GM23338 (cell line): ENCODE measurements around the gene DMRTB1. TPM values are rescaled to one million over a fixed set of nuclear protein-coding genes. Genes with fewer than 3 reads are reported as not detected.

Experiments
- ATAC-seq: fragments of 200-7000 bp; cut with Tn5 transposase; 3 replicates; pipeline ENCODE4 v1.9.1; 2020
- DNase-seq: peaks from one replicate; pipeline ENCODE4 v3.0.0-alpha.2; 2015; ENCODE audit warnings: low spot score
- H2AFZ ChIP-seq: fragments of 200-600 bp; sonication (generic); 2 replicates; pipeline ENCODE4 v1.8.0; 2016; ENCODE audit warnings: antibody characterized with exemption, mild to moderate bottlenecking, moderate library complexity
- H3F3A ChIP-seq: fragments of 200-600 bp; sonication (generic); replicated peaks from 2 replicates; pipeline ENCODE4 v1.8.0; 2017; ENCODE audit warnings: antibody characterized with exemption, mixed run types, low read depth
- H3K27ac ChIP-seq: fragments of 200-600 bp; sonication (generic); 2 replicates; pipeline ENCODE4 v1.6.1; 2016; ENCODE audit warnings: low read depth
- H3K27me3 ChIP-seq: fragments of 200-600 bp; sonication (generic); 2 replicates; pipeline ENCODE4 v1.8.0; 2016; ENCODE audit warnings: mild to moderate bottlenecking, mixed run types, moderate library complexity; ENCODE audit not compliant: insufficient read depth
- H3K36me3 ChIP-seq: fragments of 200-600 bp; sonication (generic); 2 replicates; pipeline ENCODE4 v1.8.0; 2016; ENCODE audit warnings: mild to moderate bottlenecking; ENCODE audit not compliant: insufficient read depth
- H3K4me1 ChIP-seq: fragments of 200-600 bp; sonication (generic); 2 replicates; pipeline ENCODE4 v1.8.0; 2016; ENCODE audit warnings: mild to moderate bottlenecking, moderate library complexity; ENCODE audit not compliant: insufficient read depth
- H3K4me2 ChIP-seq: fragments of 200-600 bp; sonication (generic); 2 replicates; pipeline ENCODE4 v1.7.1; 2017; ENCODE audit warnings: mixed run types
- H3K4me3 ChIP-seq: fragments of 200-600 bp; sonication (generic); 2 replicates; pipeline ENCODE4 v1.6.1; 2016; ENCODE audit warnings: mixed run types
- H3K79me2 ChIP-seq: fragments of 200-600 bp; sonication (generic); replicated peaks from 2 replicates; pipeline ENCODE4 v1.8.0; 2017; ENCODE audit warnings: mild to moderate bottlenecking; ENCODE audit not compliant: insufficient read depth
- H3K9me2 ChIP-seq: fragments of 200-600 bp; sonication (generic); 2 replicates; pipeline ENCODE4 v1.8.0; 2017; ENCODE audit not compliant: insufficient read depth
- H4K20me1 ChIP-seq: fragments of 200-600 bp; sonication (generic); replicated peaks from 2 replicates; pipeline ENCODE4 v1.8.0; 2017; ENCODE audit warnings: mild to moderate bottlenecking; ENCODE audit not compliant: insufficient read depth
- H3K27ac Mint-ChIP-seq: 2 replicates; pipeline ENCODE4 v1.8.0; 2020; ENCODE audit warnings: inconsistent platforms, mild to moderate bottlenecking, moderate library complexity, mixed read lengths
- H3K27me3 Mint-ChIP-seq: 3 replicates; pipeline ENCODE4 v1.8.0; 2022; ENCODE audit warnings: low read depth, mild to moderate bottlenecking, moderate library complexity, mixed read lengths, inconsistent platforms; ENCODE audit not compliant: insufficient read depth, poor library complexity
- H3K36me3 Mint-ChIP-seq: 3 replicates; pipeline ENCODE4 v1.8.0; 2021; ENCODE audit warnings: low read depth, mild to moderate bottlenecking, inconsistent platforms, moderate library complexity, mixed read lengths
- H3K4me1 Mint-ChIP-seq: 3 replicates; pipeline ENCODE4 v1.8.0; 2020; ENCODE audit warnings: mild to moderate bottlenecking, inconsistent platforms, mixed read lengths
- H3K4me3 Mint-ChIP-seq: 3 replicates; pipeline ENCODE4 v1.8.0; 2021; ENCODE audit warnings: moderate library complexity, mild to moderate bottlenecking, inconsistent platforms, mixed read lengths
- H3K9me3 Mint-ChIP-seq: 3 replicates; pipeline ENCODE4 v1.8.0; 2020; ENCODE audit warnings: moderate library complexity, mild to moderate bottlenecking, inconsistent platforms, mixed read lengths
- CREB1 ChIP-seq: fragments of 250-450 bp; sonication (Bioruptor Pico); IDR thresholded peaks from 2 replicates; pipeline ENCODE4 v1.5.0; 2020; ENCODE audit warnings: low read depth, mild to moderate bottlenecking, moderate library complexity
- EZH2 ChIP-seq: fragments of 200-600 bp; sonication (generic); IDR thresholded peaks from one replicate; pipeline ENCODE4 v1.8.0; 2017; ENCODE audit warnings: antibody characterized with exemption, mild to moderate bottlenecking, low read depth; ENCODE audit not compliant: unreplicated experiment
- JUNB ChIP-seq: IDR thresholded peaks from one replicate; pipeline ENCODE4 v1.6.1; 2016; ENCODE audit warnings: antibody characterized with exemption; ENCODE audit not compliant: unreplicated experiment
- NANOG ChIP-seq: IDR thresholded peaks from 2 replicates; pipeline ENCODE4 v1.6.1; 2016; ENCODE audit warnings: antibody characterized with exemption, borderline replicate concordance
- POLR2AphosphoS5 ChIP-seq: IDR thresholded peaks from 2 replicates; pipeline ENCODE4 v1.6.1; 2016; ENCODE audit warnings: antibody characterized with exemption, low read depth
- STAT1 ChIP-seq: IDR thresholded peaks from one replicate; pipeline ENCODE4 v1.6.1; 2016; ENCODE audit warnings: antibody characterized with exemption; ENCODE audit not compliant: unreplicated experiment
- polyA plus RNA-seq: library from polyadenylated mRNA; unstranded; fragments of >200 nt; fragmentation: Nextera tagmentation; extraction: Ambion mirVana; gene quantifications from 2 replicates; pipeline ENCODE4 v1.2.1, GENCODE V29; 2016
- total RNA-seq: library from RNA; depleted of rRNA; stranded (reverse); fragments of >200 nt; shearing (Covaris generic); gene quantifications from 2 replicates; pipeline ENCODE4 v1.2.3, GENCODE V29; 2014
- TF ChIP-seq, protein P1 (sequence below): IDR thresholded peaks from 2 replicates; pipeline ENCODE4 v1.6.1; 2016; ENCODE audit warnings: antibody characterized with exemption
- TF ChIP-seq, protein P2 (sequence below): IDR thresholded peaks from one replicate; pipeline ENCODE4 v1.6.1; 2018; ENCODE audit warnings: antibody characterized with exemption; ENCODE audit not compliant: unreplicated experiment
- TF ChIP-seq, protein P3 (sequence below): fragments of 250-450 bp; sonication (Bioruptor Pico); IDR thresholded peaks from 2 replicates; pipeline ENCODE4 v1.5.0; 2020; ENCODE audit warnings: mild to moderate bottlenecking, moderate library complexity
- TF ChIP-seq, protein P4 (sequence below), 2 experiments: fragments of 200-600 bp in 1 of 2; sonication (generic) in 1 of 2; conservative IDR thresholded peaks; 2 replicates each; pipeline versions ENCODE4 v1.5.1 to v1.6.1; 2016 to 2017; ENCODE audit warnings: antibody characterized with exemption in 2 of 2, low read depth in 2 of 2, mild to moderate bottlenecking in 2 of 2, moderate library complexity in 1 of 2

Gene DMRTB1
- total and polyA plus RNA-seq, 2 experiments from 2014 or later = 0.27 to 1.2 TPM

DNA sequence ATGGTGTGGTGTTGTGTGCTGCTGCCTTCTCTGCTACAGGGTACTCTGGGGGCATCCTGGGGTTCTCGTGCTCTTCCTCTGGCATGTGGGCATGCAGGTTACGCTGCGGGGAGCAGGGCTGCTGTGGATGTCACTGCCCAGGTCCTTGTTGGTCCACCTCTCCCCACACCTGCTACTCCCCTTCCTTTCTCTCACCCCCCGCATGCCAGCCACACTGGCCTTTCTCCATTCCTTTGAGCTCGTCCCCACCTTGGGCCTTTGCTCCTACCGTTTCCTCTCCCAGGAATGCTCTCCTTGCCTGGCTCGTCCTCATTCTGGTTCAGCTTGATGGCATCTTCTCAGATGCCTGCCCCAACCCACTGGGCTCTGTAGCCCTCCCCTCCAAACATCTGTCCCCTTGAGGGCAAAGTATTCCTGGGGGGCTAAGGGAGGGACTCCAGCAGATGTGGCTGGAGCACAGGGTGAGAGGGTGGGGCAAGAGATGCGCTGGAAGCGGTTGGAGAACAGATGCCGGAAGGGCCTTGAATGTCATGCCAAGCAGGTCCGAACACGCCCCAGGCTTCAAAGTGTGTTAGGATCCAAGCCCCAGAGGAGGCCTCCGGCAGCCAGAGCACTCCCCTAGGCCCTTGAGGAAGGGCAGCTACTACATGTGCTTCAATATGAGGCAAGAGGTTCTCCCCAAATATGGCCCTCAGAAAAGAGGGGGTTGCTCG lies 23.4 kb downstream of the DMRTB1 start:
- H3K27me3 ChIP-seq = no peaks in the 10 kb centered on the region
- peaks cover 32% of the 10 kb centered on the region for H3K27me3 Mint-ChIP-seq
- H3K4me1 Mint-ChIP-seq = peaks cover 26% of the 10 kb centered on the region
- DNase-seq (no peak), ATAC-seq (no peak)
- H3K27ac ChIP-seq = no peak overlapping the region
- no peaks in the 10 kb centered on the region for H3K79me2 ChIP-seq
- H3K4me2 ChIP-seq = no peak overlapping the region
- no peaks in the 10 kb centered on the region for H4K20me1 ChIP-seq
- H3F3A ChIP-seq = 0 out of 2 replicates have a peak, but pooled peaks cover 3% of the 10 kb centered on the region
- no peak overlapping the region for H3K4me3 Mint-ChIP-seq
- TF ChIP-seq, protein P1, sequence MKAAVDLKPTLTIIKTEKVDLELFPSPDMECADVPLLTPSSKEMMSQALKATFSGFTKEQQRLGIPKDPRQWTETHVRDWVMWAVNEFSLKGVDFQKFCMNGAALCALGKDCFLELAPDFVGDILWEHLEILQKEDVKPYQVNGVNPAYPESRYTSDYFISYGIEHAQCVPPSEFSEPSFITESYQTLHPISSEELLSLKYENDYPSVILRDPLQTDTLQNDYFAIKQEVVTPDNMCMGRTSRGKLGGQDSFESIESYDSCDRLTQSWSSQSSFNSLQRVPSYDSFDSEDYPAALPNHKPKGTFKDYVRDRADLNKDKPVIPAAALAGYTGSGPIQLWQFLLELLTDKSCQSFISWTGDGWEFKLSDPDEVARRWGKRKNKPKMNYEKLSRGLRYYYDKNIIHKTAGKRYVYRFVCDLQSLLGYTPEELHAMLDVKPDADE = no peak
- TF ChIP-seq CREB1 (CRISPR knock-in tag) (no peak), POLR2AphosphoS5 (no peak), JUNB (no peak), EZH2 (no peak), STAT1 (no peak), NANOG (no peak)
- TF ChIP-seq, protein P2, sequence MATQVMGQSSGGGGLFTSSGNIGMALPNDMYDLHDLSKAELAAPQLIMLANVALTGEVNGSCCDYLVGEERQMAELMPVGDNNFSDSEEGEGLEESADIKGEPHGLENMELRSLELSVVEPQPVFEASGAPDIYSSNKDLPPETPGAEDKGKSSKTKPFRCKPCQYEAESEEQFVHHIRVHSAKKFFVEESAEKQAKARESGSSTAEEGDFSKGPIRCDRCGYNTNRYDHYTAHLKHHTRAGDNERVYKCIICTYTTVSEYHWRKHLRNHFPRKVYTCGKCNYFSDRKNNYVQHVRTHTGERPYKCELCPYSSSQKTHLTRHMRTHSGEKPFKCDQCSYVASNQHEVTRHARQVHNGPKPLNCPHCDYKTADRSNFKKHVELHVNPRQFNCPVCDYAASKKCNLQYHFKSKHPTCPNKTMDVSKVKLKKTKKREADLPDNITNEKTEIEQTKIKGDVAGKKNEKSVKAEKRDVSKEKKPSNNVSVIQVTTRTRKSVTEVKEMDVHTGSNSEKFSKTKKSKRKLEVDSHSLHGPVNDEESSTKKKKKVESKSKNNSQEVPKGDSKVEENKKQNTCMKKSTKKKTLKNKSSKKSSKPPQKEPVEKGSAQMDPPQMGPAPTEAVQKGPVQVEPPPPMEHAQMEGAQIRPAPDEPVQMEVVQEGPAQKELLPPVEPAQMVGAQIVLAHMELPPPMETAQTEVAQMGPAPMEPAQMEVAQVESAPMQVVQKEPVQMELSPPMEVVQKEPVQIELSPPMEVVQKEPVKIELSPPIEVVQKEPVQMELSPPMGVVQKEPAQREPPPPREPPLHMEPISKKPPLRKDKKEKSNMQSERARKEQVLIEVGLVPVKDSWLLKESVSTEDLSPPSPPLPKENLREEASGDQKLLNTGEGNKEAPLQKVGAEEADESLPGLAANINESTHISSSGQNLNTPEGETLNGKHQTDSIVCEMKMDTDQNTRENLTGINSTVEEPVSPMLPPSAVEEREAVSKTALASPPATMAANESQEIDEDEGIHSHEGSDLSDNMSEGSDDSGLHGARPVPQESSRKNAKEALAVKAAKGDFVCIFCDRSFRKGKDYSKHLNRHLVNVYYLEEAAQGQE = no peak
- TF ChIP-seq, protein P3, sequence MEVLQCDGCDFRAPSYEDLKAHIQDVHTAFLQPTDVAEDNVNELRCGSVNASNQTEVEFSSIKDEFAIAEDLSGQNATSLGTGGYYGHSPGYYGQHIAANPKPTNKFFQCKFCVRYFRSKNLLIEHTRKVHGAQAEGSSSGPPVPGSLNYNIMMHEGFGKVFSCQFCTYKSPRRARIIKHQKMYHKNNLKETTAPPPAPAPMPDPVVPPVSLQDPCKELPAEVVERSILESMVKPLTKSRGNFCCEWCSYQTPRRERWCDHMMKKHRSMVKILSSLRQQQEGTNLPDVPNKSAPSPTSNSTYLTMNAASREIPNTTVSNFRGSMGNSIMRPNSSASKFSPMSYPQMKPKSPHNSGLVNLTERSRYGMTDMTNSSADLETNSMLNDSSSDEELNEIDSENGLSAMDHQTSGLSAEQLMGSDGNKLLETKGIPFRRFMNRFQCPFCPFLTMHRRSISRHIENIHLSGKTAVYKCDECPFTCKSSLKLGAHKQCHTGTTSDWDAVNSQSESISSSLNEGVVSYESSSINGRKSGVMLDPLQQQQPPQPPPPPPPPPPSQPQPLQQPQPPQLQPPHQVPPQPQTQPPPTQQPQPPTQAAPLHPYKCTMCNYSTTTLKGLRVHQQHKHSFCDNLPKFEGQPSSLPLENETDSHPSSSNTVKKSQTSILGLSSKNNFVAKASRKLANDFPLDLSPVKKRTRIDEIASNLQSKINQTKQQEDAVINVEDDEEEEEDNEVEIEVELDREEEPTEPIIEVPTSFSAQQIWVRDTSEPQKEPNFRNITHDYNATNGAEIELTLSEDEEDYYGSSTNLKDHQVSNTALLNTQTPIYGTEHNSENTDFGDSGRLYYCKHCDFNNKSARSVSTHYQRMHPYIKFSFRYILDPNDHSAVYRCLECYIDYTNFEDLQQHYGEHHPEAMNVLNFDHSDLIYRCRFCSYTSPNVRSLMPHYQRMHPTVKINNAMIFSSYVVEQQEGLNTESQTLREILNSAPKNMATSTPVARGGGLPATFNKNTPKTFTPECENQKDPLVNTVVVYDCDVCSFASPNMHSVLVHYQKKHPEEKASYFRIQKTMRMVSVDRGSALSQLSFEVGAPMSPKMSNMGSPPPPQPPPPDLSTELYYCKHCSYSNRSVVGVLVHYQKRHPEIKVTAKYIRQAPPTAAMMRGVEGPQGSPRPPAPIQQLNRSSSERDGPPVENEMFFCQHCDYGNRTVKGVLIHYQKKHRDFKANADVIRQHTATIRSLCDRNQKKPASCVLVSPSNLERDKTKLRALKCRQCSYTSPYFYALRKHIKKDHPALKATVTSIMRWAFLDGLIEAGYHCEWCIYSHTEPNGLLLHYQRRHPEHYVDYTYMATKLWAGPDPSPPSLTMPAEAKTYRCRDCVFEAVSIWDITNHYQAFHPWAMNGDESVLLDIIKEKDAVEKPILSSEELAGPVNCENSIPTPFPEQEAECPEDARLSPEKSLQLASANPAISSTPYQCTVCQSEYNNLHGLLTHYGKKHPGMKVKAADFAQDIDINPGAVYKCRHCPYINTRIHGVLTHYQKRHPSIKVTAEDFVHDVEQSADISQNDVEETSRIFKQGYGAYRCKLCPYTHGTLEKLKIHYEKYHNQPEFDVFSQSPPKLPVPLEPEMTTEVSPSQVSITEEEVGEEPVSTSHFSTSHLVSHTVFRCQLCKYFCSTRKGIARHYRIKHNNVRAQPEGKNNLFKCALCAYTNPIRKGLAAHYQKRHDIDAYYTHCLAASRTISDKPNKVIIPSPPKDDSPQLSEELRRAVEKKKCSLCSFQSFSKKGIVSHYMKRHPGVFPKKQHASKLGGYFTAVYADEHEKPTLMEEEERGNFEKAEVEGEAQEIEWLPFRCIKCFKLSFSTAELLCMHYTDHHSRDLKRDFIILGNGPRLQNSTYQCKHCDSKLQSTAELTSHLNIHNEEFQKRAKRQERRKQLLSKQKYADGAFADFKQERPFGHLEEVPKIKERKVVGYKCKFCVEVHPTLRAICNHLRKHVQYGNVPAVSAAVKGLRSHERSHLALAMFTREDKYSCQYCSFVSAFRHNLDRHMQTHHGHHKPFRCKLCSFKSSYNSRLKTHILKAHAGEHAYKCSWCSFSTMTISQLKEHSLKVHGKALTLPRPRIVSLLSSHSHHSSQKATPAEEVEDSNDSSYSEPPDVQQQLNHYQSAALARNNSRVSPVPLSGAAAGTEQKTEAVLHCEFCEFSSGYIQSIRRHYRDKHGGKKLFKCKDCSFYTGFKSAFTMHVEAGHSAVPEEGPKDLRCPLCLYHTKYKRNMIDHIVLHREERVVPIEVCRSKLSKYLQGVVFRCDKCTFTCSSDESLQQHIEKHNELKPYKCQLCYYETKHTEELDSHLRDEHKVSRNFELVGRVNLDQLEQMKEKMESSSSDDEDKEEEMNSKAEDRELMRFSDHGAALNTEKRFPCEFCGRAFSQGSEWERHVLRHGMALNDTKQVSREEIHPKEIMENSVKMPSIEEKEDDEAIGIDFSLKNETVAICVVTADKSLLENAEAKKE (CRISPR knock-in tag) = no peak
- TF ChIP-seq, protein P4, sequence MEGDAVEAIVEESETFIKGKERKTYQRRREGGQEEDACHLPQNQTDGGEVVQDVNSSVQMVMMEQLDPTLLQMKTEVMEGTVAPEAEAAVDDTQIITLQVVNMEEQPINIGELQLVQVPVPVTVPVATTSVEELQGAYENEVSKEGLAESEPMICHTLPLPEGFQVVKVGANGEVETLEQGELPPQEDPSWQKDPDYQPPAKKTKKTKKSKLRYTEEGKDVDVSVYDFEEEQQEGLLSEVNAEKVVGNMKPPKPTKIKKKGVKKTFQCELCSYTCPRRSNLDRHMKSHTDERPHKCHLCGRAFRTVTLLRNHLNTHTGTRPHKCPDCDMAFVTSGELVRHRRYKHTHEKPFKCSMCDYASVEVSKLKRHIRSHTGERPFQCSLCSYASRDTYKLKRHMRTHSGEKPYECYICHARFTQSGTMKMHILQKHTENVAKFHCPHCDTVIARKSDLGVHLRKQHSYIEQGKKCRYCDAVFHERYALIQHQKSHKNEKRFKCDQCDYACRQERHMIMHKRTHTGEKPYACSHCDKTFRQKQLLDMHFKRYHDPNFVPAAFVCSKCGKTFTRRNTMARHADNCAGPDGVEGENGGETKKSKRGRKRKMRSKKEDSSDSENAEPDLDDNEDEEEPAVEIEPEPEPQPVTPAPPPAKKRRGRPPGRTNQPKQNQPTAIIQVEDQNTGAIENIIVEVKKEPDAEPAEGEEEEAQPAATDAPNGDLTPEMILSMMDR (conservative IDR thresholded peaks at IDR 0.05; ENCODE audit: low read depth in 2 of 2) = no peak
- H3K36me3 Mint-ChIP-seq = no peaks in the 10 kb centered on the region
- H3K27ac Mint-ChIP-seq = no peak overlapping the region
- peaks cover 3% of the 10 kb centered on the region; the same call in 1 of the 3 replicates for H3K9me3 Mint-ChIP-seq
- H2AFZ ChIP-seq = no peak overlapping the region
- no peaks in the 10 kb centered on the region for H3K9me2 ChIP-seq
- no peaks in the 10 kb centered on the region; the same call in 1 of the 2 replicates for H3K4me1 ChIP-seq
- no peaks in the 10 kb centered on the region for H3K36me3 ChIP-seq
- no peak overlapping the region for H3K4me3 ChIP-seq
